ENCODE results near the gene MCF2L.
"Not testable (repeated sequence)": the region's sequence is repeated elsewhere in the genome, so short reads cannot be mapped to it uniquely, and the experiment has no call there.

MCF2L gene

DNA sequence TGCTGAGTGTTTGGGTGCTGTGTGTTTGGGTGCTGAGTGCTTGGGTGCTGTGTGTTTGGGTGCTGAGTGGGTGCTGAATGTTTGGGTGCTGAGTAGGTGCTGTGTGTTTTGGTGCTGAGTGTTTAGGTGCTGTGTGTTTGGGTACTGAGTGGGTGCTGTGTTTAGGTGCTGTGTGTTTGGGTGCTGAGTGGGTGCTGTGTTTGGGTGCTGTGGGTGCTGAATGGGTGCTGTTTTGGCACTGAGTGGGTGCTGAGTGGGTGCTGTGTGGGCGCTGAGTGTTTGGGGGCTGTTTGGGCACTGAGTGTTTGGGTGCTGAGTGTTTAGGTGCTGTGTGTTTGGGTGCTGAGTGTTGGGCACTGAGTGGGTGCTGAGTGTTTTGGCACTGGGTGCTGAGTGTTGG lies 88.1 kb downstream of the MCF2L start:
- no peak for DNase-seq

DNA sequence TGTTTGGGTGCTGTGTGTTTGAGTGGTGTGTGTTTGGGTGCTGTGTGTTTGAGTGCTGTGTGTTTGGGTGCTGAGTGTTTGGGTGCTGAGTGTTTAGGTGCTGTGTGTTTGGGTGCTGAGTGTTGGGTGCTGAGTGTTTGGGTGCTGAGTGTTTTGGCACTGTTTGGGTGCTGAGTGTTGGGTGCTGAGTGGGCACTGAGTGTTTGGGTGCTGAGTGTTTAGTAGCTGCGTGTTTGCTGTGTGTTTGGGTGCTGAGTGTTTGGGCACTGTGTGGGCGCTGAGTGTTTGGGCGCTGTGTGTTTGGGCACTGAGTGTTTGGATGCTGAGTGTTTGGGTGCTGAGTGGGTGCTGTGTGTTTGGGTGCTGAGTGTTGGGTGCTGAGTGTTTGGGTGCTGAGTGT lies 88.5 kb downstream of the MCF2L start:
- DNase-seq, result not testable (repeated sequence)

DNA sequence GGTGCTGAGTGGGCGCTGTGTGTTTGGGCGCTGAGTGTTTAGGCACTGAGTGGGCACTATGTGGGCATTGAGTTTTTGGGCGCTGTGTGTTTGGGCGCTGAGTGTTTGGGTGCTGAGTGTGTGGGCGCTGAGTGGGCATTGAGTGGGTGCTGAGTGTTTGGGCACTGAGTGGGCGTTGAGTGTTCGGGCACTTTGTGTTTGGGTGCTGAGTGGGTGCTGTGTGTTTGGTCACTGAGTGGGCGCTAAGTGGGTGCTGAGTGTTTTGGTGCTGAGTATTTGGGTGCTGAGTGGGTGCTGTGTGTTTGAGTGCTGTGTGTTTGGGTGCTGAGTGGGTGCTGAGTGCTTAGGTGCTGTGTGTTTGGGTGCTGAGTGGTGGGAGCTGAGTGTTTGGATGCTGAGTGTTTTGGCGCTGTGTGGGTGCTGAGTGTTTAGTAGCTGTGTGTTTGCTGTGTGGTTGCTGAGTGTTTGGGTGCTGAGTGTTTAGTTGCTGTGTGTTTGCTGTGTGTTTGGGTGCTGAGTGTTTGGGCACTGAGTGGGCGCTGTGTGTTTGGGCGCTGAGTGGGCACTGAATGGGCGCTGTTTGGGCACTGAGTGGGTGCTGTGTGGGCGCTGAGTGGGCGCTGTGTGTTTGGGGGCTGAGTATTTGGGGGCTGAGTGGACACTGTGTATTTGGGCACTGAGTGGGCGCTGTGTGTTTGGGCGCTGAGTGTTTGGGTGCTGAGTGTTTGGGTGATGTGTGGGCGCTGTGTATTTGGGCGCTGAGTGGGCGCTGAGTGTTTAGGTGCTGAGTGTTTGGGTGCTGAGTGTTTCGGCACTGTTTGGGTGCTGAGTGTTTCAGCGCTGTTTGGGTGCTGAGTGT lies 89.3 kb downstream of the MCF2L start:
- no peak for DNase-seq

DNA sequence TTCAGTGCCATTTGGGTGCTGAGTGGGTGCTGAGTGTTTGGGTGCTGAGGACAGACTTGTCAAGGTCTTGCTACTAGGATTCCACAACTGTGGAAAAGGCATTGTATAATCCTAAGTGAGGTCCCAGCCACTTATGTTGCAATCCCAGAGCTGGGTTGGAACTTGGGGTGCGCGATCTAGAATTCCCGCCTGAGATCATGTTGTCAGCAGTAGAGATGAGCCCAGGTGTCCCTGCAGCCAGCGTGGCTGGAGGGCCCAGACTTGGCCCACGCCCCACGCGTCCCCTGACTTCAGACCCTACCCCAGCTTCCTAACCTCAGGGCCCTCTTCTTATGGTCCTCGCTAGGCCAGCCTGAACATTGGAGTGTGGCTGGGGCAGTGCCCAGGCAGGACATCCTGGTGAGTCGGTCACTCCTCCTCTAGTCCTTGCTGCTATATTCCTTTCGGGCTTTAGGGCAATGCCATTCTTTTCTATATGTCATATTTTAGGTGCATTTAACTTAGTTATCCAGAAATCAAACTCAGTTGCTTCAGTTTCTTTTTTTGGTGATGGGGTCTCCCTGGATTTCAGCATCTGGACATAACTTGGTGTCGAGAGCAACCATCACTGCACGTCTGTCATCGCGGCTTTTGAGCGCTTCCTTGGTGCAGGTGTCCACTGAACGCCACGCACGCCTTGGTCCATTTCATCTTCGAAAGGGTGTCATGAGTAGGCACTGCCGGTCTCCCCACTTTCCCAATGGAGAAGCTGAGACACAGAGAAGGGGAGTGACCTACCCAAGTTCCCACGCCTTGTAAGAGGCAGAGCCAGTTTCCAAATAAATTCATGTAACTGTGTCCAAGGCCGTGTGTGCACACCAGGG lies 90.2 kb downstream of the MCF2L start:
- DNase-seq, result no peak

DNA sequence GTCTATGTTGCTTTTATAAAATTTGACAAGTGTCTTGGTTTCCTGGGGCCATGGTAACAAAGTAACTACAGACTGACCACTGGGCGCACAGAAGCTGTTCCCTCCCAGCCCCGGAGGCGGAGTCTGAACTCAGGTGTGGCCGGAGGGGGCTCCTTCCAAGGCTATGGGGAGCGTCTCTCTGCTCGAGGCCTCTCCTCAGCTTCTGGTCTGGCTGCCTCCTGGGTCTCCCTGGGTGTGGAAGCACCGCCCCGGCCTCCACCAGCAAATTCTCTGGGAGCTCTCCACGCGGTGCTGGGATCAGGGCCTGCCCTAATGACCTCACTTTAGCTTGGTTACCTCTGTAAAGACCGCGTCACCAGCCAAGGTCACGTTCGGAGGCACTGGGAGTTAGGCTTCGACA lies 90.9 kb downstream of the MCF2L start:
- no peak for DNase-seq

DNA sequence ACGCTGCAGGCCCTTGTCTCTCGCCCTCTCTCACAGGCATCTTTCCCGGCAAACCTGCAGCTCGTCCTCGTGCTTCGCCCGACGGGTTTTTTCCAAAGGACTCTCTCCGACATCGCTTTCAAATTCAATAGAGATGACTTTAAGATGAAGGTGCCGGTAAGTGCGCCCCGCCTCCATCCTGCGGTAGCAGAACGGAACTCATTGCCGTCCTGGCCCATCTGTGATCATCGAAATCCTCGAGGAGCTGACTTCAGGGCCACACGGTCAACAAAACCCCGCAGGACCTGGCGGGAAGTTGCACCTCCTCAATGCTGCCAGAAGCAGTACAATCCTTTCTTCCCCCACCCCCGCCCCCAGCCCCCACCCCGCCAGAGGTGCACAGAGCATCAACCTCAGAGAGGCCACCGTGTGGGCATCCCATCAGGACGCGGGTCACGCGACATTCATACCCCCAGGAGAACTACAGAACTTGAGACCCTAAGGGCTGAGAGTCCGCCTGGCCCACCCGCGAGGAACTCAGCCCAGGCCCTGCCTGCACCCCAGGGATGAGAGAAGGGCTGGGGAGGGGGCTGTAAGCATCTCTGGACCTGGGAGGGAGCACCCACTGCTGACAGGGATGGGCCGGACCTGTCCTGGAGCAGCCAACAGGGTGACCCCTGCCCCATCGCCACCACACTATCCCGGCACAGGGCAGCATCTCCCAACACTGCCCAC lies 91.7 kb downstream of the MCF2L start:
- no peak for DNase-seq

DNA sequence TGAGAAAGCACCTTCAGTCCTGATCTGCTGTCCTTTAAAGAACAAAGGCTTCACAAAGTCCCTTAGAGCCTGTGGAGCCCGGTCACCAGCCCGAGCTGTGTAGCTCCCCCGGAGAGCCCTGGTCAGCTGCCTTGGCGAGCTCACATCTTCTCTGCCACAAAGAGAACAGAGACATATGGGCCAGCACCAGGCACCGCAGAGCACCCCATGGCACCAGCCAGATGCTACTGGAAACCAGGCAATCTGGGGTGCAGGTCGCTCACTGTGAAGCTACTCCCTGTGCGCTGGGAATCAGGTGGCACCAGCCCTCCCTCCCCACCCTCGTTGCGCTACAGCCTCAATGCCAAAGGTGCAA lies 92.2 kb downstream of the MCF2L start:
- no peak for DNase-seq

DNA sequence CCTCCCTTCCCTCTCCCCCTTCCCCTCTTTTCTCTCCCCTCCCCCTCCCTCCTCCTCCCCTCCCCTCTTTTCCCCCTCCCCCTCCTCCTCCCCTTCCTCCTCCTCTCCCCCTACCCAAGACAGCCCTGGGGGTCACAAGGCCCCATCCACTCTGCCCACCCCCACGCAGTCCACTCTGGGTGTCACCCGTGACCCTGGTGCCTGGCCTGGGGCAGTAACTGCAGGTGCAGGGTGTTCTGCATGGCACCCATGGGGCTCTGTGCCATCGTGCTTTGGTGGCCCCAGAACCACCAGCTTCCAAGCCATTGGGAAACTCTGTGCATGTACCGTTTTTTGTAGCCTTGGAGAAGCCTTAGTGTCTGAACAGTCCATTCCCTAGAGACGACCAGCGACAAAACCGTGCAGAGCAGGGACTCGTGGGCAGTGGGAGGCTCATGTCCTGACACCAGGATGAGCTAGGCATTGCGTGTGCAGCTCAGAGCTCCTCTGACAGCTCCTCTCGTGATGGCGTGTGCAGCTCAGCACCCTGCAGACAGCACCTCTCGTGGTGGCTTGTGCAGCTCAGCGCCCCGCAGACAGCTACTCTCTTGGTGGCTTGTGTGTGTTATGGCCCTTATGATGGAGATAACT lies 92.9 kb downstream of the MCF2L start:
- DNase-seq, result no peak

DNA sequence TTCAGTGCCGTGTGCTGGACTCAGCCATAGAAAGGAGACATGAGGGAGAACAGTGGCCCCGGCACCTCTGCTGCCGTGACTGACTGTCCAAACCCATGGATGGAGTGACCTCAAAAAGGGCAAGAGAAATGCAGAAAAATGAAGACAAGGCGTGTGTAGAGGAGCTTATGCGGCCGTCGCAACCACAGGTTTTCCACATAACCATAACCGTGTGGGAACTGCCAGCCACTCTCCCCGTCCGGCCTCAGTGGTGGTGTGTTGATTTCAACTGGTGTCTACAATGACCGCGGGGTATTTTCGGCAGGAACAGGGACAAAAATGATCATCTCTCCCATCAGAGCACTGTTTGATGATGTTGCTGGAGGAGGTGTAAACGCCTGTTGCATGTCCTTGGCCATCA lies 93.7 kb downstream of the MCF2L start:
- no peak for DNase-seq

DNA sequence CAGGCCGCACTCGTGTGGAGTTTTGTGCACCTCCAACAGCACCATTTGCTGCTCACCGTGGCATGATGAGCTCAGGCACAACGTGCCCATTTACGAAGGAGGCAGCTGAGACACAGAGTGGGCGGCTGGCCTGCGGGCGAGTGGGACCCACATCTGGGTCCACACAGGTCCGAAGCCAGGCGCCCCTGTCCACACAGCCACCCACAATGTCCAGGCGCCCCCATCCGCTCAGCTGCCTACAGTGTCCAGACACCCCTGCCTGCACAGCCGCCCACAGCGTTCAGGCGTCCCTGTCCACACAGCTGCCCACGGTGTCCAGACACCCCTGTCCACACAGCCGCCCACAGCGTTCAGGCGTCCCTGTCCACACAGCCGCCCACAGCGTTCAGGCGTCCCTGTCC lies 94.1 kb downstream of the MCF2L start:
- no peak for DNase-seq

DNA sequence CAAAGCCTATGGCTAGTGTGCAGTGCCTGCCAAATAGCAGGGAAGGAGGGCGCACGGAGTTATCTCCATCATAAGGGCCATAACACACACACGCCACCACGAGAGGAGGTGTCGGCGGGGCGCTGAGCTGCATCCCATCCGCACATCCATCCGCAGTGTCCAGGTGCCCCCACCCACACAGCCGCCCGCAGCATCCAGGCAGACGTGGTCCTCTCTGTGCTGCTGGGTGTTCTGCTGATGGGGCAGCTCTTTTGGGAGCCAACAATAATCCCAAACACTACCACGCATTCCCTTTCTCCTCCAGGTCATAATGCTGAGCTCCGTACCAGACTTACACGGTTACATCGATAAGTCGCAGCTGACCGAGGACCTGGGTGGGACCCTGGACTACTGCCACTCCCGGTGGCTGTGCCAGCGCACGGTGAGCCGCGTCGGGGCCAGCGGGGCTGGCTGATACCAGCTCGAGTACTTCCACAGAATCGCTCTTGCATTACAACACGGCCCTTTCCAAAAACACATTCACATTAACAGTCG lies 95.1 kb downstream of the MCF2L start:
- no peak for DNase-seq

DNA sequence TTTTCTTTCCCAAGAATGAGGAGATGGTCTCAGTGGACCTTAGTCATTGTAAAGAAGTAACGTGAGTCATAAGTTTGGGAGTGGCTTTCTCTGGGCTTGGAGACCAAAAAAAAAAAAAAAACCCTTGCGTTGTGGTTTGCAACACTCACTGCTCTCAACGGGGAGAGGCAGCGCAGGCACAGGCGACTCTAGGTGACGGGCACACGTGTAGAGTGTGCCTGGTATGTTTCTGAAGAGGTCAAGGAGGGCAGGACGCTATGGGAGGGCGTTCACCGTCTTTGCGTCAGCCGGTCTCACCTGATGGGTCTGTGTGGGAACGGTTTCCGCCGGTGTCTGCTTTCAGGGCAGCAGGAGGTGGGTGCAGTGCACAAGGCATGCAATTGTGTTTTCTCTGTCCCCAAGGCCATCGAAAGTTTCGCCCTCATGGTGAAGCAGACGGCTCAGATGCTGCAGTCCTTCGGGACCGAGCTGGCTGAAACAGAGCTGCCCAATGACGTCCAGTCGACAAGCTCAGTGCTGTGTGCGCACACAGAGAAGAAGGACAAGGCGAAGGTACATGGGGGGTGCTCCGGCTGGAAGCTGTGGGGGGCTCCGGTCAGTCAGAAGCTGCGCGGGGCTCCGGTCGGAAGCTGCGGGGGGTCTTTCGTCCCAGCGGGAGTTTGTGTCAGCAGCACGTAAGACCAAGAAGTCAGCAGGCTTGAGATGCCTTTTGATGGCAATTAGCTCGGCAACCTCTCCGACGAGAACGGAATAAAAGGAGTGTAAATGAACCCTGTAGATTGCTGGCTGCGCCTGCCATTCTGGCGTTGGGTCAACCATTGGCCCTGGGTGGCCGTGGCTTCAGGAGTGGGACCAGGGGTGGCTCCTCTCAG lies 95.8 kb downstream of the MCF2L start:
- no peak for DNase-seq

DNA sequence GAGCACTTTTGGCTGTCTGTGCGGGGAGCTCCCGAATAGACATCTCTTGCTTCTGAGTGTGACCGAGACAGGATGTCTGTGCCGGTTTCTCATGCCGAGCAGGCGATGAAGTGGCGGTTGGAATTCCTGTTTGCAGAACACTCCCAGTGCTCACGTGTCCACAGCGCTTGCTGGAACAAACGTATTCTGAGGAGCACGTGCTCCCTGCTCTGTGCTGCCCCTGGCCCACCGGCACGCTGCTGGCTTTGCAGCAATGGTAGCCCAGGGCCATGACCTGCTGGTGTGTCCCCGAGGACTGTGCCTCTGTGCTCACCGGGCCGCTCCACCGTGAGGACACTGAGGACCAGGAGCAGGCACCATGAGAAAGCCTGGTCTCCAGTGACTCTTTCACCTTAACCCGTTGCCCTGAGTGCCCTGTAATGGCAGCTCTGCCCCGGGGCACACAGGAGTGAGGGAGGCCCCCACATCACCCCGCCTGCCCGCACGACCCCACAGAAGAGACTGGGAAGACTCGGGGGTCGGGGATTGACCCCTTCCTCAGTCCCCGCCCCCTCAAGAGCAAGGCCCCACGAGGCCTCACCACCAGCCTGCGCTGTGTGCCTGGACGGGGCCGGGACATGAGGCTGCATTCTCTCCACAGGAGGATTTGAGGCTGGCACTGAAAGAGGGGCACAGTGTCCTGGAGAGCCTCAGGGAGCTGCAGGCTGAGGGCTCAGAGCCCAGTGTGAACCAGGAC lies 96.6 kb downstream of the MCF2L start:
- no peak for DNase-seq

DNA sequence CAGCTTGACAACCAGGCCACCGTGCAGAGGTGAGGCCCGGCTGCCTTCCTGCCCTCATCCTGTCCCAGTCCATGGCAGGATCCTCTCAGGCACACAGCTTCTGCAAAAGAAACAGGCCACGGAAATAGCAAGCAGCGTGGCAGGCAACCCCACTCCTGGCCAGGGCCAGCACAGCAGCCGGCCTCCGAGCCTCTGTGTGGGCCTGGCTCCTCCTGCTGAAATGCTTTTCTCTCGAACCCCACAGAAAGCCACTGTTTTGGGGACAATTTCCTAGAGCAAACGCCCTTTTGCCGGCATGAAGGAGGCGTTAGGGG lies 97.1 kb downstream of the MCF2L start:
- DNase-seq, result no peak

DNA sequence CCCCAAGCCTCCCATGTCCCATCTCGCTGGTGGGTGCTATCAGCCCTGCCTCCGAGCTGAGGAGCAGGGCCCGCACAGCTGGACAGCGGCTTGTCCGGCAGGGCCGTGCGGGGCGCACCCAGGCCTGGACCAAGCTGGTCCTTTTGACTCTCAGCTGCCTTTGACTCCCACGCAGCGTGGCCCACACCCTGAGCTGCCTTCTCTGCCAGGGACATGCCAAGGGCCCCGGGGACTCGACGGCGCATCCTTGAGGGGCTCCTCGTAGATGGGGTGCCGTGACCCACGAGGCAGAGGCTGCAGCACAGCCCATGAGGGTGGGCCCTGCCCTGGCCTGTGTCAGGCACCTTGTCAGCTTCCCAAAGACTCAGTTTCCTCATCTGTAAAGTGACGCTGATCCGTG lies 97.7 kb downstream of the MCF2L start:
- no peak for DNase-seq

DNA sequence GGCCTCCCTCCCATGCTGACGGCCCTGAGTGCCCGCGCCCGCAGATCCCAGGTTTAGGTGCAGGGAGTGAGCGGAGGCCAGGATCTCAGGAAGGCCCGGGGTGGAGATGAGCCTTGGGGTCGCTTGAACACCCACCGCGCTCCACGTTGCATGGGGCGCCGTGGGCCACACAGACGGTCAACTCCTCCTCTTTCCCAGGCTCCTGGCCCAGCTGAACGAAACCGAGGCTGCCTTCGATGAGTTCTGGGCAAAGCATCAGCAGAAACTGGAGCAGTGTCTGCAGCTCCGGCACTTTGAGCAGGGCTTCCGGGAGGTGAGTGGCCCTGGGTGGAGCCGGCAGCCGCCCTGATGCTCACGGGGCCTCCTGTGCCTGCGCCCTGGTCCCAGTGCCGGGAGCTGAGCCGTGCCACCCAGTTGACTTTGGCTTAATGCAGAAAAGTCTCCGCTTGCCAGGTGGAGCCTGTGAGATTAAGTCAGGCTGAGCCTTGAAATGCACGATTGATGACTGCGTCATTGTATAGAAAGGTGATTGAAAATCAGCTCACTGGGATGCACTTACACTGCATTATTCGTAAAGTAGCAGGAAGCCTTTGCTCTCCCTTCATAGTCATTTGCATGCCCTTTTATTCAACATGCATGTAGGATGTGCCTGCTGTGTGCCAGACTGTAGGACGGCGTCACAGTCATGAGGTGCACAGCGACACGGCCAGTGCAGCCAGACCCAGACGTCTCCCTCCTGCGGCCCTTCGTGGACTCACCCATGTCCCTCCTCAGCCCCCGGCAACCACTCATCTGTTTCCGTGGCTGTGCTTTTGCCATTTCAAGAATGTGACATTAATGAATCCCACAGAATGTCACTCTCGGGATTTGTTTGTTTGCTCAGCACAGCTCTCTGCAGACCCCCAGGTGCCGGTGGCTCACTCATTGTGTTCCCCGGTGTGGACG lies 101.1 kb downstream of the MCF2L start:
- no peak for DNase-seq

DNA sequence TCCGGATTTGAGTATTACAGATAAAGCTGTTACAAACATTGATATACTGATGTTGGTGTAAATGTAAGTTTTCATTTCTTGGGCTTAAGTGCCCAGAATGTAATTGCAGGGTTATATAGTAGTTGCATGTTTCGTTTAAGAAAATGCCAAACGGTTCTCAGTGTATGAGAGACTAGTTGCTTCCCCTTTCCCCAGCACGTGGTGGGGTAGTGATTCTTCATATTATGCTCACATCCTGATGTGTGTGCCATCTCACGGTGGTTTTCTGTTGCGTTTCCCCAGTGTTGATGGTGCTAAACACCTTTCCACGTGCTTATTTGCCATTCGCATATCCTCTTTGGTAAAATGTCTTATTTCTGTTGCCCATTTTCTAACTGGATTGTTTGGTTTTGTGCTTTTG lies 101.8 kb downstream of the MCF2L start:
- DNase-seq, result no peak

DNA sequence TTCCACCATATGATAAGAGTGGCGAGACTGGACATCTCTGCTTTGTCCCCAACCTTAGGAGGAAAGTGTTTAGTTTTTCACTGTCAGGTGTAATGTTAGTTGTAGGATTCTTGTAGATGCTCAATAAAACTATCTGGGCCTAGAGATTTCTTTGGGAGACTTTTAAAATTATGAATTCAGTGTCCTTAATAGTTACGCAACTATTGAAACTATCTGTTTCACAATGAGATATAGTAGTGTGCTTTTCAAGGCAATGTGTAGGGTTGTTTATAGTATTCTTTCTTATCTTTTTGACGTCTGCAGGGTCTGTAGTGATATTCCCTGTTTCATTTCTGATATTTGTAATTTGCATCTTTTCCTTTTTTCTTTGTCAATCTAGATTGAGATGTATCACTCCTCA lies 103.4 kb downstream of the MCF2L start:
- no peak for DNase-seq

DNA sequence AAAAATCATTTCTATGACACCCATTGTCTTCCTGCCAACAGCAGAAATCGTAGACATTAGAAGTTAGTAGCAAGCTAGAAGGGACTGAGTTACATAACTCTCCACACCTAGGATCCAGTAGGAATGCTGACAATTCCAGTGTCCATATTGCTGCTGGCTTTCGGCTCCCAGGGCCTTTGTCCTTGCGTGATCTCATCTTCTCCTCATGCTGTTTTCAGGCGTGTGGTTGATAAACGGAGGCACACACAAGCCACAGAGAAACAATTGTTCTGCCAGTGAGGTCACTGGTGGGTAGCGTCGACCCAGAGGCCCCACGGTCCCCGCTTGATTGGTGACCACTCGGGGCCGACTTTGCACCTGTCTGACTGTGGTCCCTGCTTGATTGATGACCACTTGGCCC lies 104.9 kb downstream of the MCF2L start:
- DNase-seq, result no peak

DNA sequence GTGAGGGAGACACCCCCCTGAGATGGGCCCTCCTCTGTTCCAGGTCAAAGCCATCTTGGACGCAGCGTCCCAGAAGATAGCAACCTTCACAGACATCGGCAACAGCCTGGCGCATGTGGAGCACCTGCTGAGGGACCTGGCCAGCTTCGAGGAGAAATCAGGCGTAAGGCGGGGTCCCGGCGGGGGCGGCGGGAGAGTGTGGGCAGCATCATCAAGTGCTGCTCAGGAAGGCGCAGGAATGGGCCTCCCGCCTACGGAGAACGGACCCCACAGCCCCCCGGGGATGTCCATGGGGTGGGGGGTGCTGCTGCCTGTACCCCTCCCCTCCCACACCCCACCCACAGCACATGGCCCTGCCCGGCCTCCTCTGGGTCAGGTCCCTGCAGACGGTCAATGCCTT lies 105.4 kb downstream of the MCF2L start:
- DNase-seq, result no peak
